HepG2 (cell line): Measurements from ENCODE around the gene CADPS2.

Source experiments
- ELF1 ChIP-seq: sonication (generic); formaldehyde crosslinking; IDR thresholded peaks from 2 replicates; pipeline ENCODE4 v1.4.0; 2020; ENCODE audit warnings: missing genetic modification reagents
- EP300 ChIP-seq, 3 experiments: sonication (generic) in 1 of 3; formaldehyde crosslinking in 1 of 3; IDR thresholded peaks; 2 replicates each; pipeline versions ENCODE4 v1.5.1 to v1.6.1; 2011 to 2020; ENCODE audit warnings: low read depth in 2 of 3, low read length in 2 of 3, borderline replicate concordance in 1 of 3, improper control_type of control experiment in 1 of 3, mild to moderate bottlenecking in 1 of 3, missing genetic modification reagents in 1 of 3, moderate library complexity in 1 of 3
- MYC ChIP-seq: sonication (generic); formaldehyde crosslinking; IDR thresholded peaks from 2 replicates; pipeline ENCODE4 v1.9.0; 2021; ENCODE audit warnings: missing genetic modification reagents, borderline replicate concordance
- POLR2AphosphoS5 ChIP-seq: IDR thresholded peaks from 2 replicates; pipeline ENCODE4 v1.6.1; 2012; ENCODE audit warnings: low read depth, low read length
- RFX5 ChIP-seq: IDR thresholded peaks from 2 replicates; pipeline ENCODE4 v1.6.1; 2011; ENCODE audit warnings: low read depth, low read length, improper control_type of control experiment
- SRSF1 ChIP-seq: fragments of 200-400 bp; formaldehyde crosslinking; optimal IDR thresholded peaks from 2 replicates; pipeline ENCODE3; 2017; ENCODE audit warnings: mild to moderate bottlenecking, low read depth, low read length, moderate library complexity
- TAF1 ChIP-seq: sonication (generic); formaldehyde crosslinking; IDR thresholded peaks from 2 replicates; pipeline ENCODE4 v1.4.0; 2020; ENCODE audit warnings: missing genetic modification reagents
- TMF1 ChIP-seq: sonication (generic); formaldehyde crosslinking; IDR thresholded peaks from 2 replicates; pipeline ENCODE4 v1.8.1; 2022; ENCODE audit warnings: low read depth, missing genetic modification reagents
- ZNF749 ChIP-seq: sonication (generic); formaldehyde crosslinking; IDR thresholded peaks from 2 replicates; pipeline ENCODE4 v1.8.0; 2022; ENCODE audit warnings: mild to moderate bottlenecking, missing genetic modification reagents, moderate library complexity, borderline replicate concordance
- TF ChIP-seq, protein P1 (sequence below): sonication (generic); formaldehyde crosslinking; IDR thresholded peaks from 2 replicates; pipeline ENCODE4 v1.4.0; 2020; ENCODE audit warnings: missing genetic modification reagents, mild to moderate bottlenecking, borderline replicate concordance
- TF ChIP-seq, protein P2 (sequence below): sonication (generic); formaldehyde crosslinking; IDR thresholded peaks from 2 replicates; pipeline ENCODE4 v1.5.0; 2020; ENCODE audit warnings: mild to moderate bottlenecking, missing genetic modification reagents, moderate library complexity
- TF ChIP-seq, protein P3 (sequence below): sonication (generic); formaldehyde crosslinking; conservative IDR thresholded peaks from 2 replicates; pipeline ENCODE4 v1.4.0; 2020; ENCODE audit warnings: missing genetic modification reagents
- TF ChIP-seq, protein P4 (sequence below), 2 experiments: IDR thresholded peaks; 2 replicates each; pipeline ENCODE4 v1.6.1; 2011 to 2012; ENCODE audit warnings: low read length in 2 of 2, borderline replicate concordance in 1 of 2, low read depth in 1 of 2, mild to moderate bottlenecking in 1 of 2, moderate library complexity in 1 of 2

DNA sequence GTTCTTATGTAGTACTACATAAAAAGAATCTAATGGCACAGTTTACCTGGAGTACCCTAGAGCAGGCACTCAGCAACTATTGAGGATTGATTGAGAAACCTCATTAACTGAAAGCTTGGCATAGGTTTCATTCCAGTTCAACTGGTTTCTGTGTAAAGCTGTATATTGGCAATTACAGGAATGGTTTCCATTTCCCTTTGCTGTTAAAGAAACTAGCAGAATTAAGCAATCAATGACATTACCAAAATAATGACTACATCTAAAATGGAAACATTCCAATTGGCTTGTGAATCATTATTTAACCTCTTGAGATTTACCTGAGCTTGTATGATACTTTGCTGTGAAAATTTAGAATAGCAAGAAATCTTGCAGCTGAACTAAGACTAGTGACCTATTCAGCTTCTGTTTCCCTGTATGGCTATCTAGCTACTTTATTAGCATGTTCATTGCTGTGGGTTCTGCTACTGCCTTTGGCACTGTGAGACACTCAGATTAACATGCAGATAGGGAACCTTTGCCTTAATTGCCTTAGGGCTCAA lies 33.5 kb upstream of the CADPS2 start:
- TF ChIP-seq POLR2AphosphoS5 (no peak), EP300 (IDR thresholded peaks at IDR 0.05; ENCODE audit: low read depth in 2 of 2, low read length in 2 of 2) (no peak), EP300 (CRISPR knock-in tag; IDR thresholded peaks at IDR 0.05; ENCODE audit: borderline replicate concordance) (no peak), ELF1 (CRISPR knock-in tag) (no peak), TMF1 (CRISPR knock-in tag) (no peak), SRSF1 (no peak), RFX5 (no peak), ZNF749 (CRISPR knock-in tag) (no peak), MYC (CRISPR knock-in tag) (no peak), TAF1 (CRISPR knock-in tag) (no peak)
- TF ChIP-seq, protein P1, sequence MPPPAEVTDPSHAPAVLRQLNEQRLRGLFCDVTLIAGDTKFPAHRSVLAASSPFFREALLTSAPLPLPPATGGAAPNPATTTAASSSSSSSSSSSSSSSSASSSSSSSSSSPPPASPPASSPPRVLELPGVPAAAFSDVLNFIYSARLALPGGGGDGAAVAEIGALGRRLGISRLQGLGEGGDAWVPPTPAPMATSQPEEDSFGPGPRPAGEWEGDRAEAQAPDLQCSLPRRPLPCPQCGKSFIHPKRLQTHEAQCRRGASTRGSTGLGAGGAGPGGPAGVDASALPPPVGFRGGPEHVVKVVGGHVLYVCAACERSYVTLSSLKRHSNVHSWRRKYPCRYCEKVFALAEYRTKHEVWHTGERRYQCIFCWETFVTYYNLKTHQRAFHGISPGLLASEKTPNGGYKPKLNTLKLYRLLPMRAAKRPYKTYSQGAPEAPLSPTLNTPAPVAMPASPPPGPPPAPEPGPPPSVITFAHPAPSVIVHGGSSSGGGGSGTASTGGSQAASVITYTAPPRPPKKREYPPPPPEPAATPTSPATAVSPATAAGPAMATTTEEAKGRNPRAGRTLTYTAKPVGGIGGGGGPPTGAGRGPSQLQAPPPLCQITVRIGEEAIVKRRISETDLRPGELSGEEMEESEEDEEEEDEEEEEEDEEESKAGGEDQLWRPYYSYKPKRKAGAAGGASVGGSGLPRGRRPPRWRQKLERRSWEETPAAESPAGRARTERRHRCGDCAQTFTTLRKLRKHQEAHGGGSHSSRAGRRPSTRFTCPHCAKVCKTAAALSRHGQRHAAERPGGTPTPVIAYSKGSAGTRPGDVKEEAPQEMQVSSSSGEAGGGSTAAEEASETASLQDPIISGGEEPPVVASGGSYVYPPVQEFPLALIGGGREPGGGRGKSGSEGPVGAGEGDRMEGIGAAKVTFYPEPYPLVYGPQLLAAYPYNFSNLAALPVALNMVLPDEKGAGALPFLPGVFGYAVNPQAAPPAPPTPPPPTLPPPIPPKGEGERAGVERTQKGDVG, result no peak
- TF ChIP-seq, protein P2, sequence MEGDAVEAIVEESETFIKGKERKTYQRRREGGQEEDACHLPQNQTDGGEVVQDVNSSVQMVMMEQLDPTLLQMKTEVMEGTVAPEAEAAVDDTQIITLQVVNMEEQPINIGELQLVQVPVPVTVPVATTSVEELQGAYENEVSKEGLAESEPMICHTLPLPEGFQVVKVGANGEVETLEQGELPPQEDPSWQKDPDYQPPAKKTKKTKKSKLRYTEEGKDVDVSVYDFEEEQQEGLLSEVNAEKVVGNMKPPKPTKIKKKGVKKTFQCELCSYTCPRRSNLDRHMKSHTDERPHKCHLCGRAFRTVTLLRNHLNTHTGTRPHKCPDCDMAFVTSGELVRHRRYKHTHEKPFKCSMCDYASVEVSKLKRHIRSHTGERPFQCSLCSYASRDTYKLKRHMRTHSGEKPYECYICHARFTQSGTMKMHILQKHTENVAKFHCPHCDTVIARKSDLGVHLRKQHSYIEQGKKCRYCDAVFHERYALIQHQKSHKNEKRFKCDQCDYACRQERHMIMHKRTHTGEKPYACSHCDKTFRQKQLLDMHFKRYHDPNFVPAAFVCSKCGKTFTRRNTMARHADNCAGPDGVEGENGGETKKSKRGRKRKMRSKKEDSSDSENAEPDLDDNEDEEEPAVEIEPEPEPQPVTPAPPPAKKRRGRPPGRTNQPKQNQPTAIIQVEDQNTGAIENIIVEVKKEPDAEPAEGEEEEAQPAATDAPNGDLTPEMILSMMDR (CRISPR knock-in tag), result no peak
- TF ChIP-seq, protein P3, sequence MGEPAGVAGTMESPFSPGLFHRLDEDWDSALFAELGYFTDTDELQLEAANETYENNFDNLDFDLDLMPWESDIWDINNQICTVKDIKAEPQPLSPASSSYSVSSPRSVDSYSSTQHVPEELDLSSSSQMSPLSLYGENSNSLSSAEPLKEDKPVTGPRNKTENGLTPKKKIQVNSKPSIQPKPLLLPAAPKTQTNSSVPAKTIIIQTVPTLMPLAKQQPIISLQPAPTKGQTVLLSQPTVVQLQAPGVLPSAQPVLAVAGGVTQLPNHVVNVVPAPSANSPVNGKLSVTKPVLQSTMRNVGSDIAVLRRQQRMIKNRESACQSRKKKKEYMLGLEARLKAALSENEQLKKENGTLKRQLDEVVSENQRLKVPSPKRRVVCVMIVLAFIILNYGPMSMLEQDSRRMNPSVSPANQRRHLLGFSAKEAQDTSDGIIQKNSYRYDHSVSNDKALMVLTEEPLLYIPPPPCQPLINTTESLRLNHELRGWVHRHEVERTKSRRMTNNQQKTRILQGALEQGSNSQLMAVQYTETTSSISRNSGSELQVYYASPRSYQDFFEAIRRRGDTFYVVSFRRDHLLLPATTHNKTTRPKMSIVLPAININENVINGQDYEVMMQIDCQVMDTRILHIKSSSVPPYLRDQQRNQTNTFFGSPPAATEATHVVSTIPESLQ, result no peak
- TF ChIP-seq, protein P4, sequence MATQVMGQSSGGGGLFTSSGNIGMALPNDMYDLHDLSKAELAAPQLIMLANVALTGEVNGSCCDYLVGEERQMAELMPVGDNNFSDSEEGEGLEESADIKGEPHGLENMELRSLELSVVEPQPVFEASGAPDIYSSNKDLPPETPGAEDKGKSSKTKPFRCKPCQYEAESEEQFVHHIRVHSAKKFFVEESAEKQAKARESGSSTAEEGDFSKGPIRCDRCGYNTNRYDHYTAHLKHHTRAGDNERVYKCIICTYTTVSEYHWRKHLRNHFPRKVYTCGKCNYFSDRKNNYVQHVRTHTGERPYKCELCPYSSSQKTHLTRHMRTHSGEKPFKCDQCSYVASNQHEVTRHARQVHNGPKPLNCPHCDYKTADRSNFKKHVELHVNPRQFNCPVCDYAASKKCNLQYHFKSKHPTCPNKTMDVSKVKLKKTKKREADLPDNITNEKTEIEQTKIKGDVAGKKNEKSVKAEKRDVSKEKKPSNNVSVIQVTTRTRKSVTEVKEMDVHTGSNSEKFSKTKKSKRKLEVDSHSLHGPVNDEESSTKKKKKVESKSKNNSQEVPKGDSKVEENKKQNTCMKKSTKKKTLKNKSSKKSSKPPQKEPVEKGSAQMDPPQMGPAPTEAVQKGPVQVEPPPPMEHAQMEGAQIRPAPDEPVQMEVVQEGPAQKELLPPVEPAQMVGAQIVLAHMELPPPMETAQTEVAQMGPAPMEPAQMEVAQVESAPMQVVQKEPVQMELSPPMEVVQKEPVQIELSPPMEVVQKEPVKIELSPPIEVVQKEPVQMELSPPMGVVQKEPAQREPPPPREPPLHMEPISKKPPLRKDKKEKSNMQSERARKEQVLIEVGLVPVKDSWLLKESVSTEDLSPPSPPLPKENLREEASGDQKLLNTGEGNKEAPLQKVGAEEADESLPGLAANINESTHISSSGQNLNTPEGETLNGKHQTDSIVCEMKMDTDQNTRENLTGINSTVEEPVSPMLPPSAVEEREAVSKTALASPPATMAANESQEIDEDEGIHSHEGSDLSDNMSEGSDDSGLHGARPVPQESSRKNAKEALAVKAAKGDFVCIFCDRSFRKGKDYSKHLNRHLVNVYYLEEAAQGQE (IDR thresholded peaks at IDR 0.05; ENCODE audit: borderline replicate concordance in 1 of 2, low read depth in 1 of 2, low read length in 2 of 2), result no peak
